A673 (cell line): ENCODE measurements around the gene VWA7. TPM values are rescaled to one million over a fixed set of nuclear protein-coding genes. Genes with fewer than 3 reads are reported as not detected.

Experiments
- BruUV-seq: library from RNA; stranded (reverse); fragments of 400-500 nt; replicated peaks from 2 replicates; lab custom pipeline; 2021; lab: Mats Ljungman, UMichigan
- CTCF ChIA-PET: fragments of 300-600 bp; sonication (Branson Sonifier 250); formaldehyde crosslinking; loops from one replicate; lab custom pipeline; 2022; ENCODE audit warnings: antibody characterized with exemption; lab: Charles Lee
- POLR2A ChIA-PET: fragments of 300-600 bp; sonication (Branson Sonifier 250); formaldehyde crosslinking; loops from one replicate; lab custom pipeline; 2022; ENCODE audit warnings: antibody characterized with exemption; ENCODE audit not compliant: low non-redundant PET; lab: Charles Lee
- DNase-seq: peaks from one replicate; pipeline ENCODE4 v3.0.0-alpha.2; 2015; ENCODE audit warnings: low spot score
- H3K27ac ChIP-seq: fragments of 200-600 bp; sonication (generic); 2 replicates; pipeline ENCODE4 v1.5.1; 2016; ENCODE audit warnings: mixed run types, low read depth, mild to moderate bottlenecking, mixed read lengths, antibody characterized with exemption, low read length; ENCODE audit not compliant: poor library complexity, severe bottlenecking
- H3K27me3 ChIP-seq: fragments of 200-600 bp; sonication (generic); replicated peaks from 2 replicates; pipeline ENCODE4 v1.6.1; 2017; ENCODE audit warnings: mixed run types, low read depth, mild to moderate bottlenecking, mixed read lengths, antibody characterized with exemption, low read length; ENCODE audit not compliant: insufficient read depth, poor library complexity
- H3K36me3 ChIP-seq: fragments of 200-600 bp; sonication (generic); 2 replicates; pipeline ENCODE4 v1.6.1; 2016; ENCODE audit warnings: mixed run types, mild to moderate bottlenecking, mixed read lengths, antibody characterized with exemption, low read length; ENCODE audit not compliant: insufficient read depth, poor library complexity, severe bottlenecking
- H3K4me1 ChIP-seq: fragments of 200-600 bp; sonication (generic); 2 replicates; pipeline ENCODE4 v1.6.1; 2017; ENCODE audit warnings: mixed run types, mild to moderate bottlenecking, mixed read lengths, antibody characterized with exemption, low read length; ENCODE audit not compliant: insufficient read depth, poor library complexity, severe bottlenecking
- H3K4me3 ChIP-seq: fragments of 200-600 bp; sonication (generic); 2 replicates; pipeline ENCODE4 v1.5.1; 2016; ENCODE audit warnings: low read depth, mixed run types, mild to moderate bottlenecking, mixed read lengths, low read length; ENCODE audit not compliant: poor library complexity, severe bottlenecking
- H3K9me3 ChIP-seq: fragments of 200-600 bp; sonication (generic); 2 replicates; pipeline ENCODE4 v1.6.1; 2016; ENCODE audit warnings: mixed run types, low read depth, mild to moderate bottlenecking, mixed read lengths, antibody characterized with exemption, low read length; ENCODE audit not compliant: poor library complexity, severe bottlenecking
- EZH2 ChIP-seq: fragments of 200-600 bp; sonication (generic); IDR thresholded peaks from 2 replicates; pipeline ENCODE4 v1.6.1; 2017; ENCODE audit warnings: borderline replicate concordance, low read depth, mild to moderate bottlenecking, mixed read lengths, antibody characterized with exemption, low read length; ENCODE audit not compliant: poor library complexity, severe bottlenecking
- intact Hi-C: fragments of 100-400 bp; cut with micrococcal nuclease; formaldehyde crosslinking; loops from one replicate; pipeline ENCODE4 v1.10.0; 2022; ENCODE audit not compliant: unreplicated experiment
- total RNA-seq: library from RNA; stranded (reverse); gene quantifications from 2 replicates; pipeline ENCODE4 v1.2.3, GENCODE V29; 2021
- TF ChIP-seq, protein P1 (sequence below): fragments of 300-800, 200-600 bp; sonication (generic); conservative IDR thresholded peaks from 2 replicates; pipeline ENCODE4 v1.5.1; 2017; ENCODE audit warnings: low read depth, mild to moderate bottlenecking, antibody characterized with exemption, low read length, moderate library complexity, mixed read lengths

VWA7 gene
- total RNA-seq, 1 experiment from 2014 or later, result 2.8 TPM

DNA sequence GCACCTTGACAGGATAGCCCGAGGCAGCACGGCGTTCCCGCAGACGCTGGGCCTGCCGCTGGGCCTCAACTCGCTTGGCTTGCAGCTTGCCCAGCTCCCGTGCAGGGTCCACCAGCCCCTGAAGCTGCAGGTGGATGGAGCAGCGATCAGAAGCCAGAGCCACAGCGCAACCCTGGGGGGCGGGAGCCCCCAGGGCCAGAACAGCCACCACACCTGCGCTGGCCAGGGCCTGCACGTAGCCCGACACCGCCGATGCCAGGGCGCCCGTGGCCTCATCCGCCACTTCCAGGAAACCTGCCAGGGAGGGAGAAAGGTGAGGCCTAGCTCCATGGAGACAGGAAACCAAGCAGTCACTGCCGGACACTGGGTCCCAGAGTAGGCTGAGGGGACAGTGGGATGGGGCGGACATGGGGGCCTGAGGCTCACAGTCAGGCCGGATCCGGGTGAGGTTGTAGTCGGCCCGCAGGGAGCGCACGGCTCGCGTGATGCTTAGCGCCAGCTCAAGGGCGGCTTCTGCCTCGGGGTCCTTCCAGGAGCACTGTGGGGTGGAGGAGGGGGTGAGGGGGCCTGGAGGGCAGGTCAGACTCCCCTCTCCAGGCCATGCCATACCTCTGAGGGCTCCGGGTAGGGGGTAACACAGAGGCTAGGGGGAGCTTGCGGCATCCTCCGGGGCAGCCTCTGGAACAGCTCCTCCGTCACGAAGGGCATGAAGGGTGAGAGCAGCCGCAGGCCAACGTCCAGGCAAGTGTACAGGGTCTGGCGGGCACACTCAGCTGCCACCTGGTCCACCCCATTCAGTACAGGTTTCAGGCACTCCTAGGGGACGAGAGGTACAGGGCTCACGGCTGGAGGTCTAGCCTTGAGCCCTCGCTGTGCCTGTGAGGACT is 2.1 kb upstream of the VWA7 start:
- no peak for DNase-seq
- intact Hi-C loops, result no loop called here
- Histone ChIP-seq H3K4me3 (no peak overlapping the region), H3K4me1 (peaks cover 11% of the 10 kb centered on the region), H3K27ac (no peak overlapping the region), H3K27me3 (no peaks in the 10 kb centered on the region), H3K9me3 (no peaks in the 10 kb centered on the region), H3K36me3 (peaks cover 58% of the 10 kb centered on the region)
- CTCF ChIA-PET, result no interaction called here
- POLR2A ChIA-PET, result no interaction called here
- no peak for TF ChIP-seq EZH2
- BruUV-seq, result no TSS peak

DNA sequence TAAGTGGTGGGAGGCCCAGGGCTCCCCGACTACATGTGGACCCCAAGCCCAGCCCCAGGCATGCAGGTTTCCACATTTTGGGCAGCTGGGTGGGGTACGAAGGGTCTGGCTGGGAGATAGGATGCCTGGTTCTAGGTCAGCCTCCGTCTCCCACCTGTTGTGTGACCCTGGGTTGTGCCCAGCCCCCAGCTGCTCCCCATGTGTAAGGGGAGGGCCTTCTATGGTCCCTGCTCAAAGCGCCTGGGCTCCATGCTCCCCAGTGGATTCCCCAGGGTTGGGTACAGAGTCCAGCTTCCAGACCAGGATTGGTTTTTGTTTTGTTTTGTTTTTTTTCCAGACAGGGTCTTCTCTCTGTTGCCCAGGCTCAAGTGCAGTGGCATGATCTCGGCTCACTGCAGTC is 1.1 kb upstream of the VWA7 start:
- TF ChIP-seq EZH2, result no peak
- TF ChIP-seq, protein P1, sequence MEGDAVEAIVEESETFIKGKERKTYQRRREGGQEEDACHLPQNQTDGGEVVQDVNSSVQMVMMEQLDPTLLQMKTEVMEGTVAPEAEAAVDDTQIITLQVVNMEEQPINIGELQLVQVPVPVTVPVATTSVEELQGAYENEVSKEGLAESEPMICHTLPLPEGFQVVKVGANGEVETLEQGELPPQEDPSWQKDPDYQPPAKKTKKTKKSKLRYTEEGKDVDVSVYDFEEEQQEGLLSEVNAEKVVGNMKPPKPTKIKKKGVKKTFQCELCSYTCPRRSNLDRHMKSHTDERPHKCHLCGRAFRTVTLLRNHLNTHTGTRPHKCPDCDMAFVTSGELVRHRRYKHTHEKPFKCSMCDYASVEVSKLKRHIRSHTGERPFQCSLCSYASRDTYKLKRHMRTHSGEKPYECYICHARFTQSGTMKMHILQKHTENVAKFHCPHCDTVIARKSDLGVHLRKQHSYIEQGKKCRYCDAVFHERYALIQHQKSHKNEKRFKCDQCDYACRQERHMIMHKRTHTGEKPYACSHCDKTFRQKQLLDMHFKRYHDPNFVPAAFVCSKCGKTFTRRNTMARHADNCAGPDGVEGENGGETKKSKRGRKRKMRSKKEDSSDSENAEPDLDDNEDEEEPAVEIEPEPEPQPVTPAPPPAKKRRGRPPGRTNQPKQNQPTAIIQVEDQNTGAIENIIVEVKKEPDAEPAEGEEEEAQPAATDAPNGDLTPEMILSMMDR, result no peak
- no TSS peak for BruUV-seq
- intact Hi-C loops, result no loop called here
- peaks cover 11% of the 10 kb centered on the region for H3K4me1 ChIP-seq
- H3K27me3 ChIP-seq, result no peaks in the 10 kb centered on the region
- no peaks in the 10 kb centered on the region for H3K9me3 ChIP-seq
- no peak for DNase-seq
- ChIA-PET POLR2A (no interaction called here), CTCF (interaction anchor here (0.6 kb wide), 1 partner anchor 64 kb away, joined by 3 read pairs; no protein-coding TSS in a partner anchor)
- H3K4me3 ChIP-seq, result no peak overlapping the region
- H3K36me3 ChIP-seq, result peaks cover 52% of the 10 kb centered on the region
- no peak overlapping the region for H3K27ac ChIP-seq

DNA sequence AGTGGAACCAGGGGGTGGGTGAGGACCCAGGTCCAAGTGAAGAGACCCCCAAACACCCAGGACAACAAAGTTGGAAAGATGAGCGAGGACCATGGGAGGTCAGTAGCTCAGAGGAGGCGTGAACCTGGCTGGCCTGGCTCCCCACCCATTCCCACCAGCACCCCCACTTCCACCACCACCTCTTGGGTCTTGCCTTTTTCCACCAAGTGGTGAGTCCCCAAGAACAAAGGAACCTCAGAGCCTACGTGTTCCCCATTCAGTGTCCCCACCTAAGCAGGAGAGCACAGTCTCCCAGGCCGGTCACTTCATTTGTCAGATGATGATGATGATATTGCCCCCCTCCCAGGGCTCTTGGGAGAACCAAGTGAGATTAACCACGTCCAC is 531 bp upstream of the VWA7 start:
- no peak for DNase-seq
- POLR2A ChIA-PET, result no interaction called here
- CTCF ChIA-PET, result interaction anchor here (0.6 kb wide), 1 partner anchor 64 kb away, joined by 3 read pairs; no protein-coding TSS in a partner anchor
- Histone ChIP-seq H3K27ac (no peak overlapping the region), H3K4me3 (no peak overlapping the region), H3K9me3 (no peaks in the 10 kb centered on the region), H3K4me1 (peaks cover 11% of the 10 kb centered on the region), H3K27me3 (no peaks in the 10 kb centered on the region), H3K36me3 (peaks cover 48% of the 10 kb centered on the region)
- TF ChIP-seq EZH2, result no peak
- TF ChIP-seq, protein P1, result no peak
- intact Hi-C loops, result no loop called here
- no TSS peak for BruUV-seq
